Astrocyte of the hippocampus (primary cell): ENCODE measurements around the gene SEMA4D.

Experiments used
- DNase-seq: peaks from one replicate; pipeline ENCODE4 v3.0.0; 2011; ENCODE audit warnings: low read depth, low spot score

The SEMA4D gene

DNA sequence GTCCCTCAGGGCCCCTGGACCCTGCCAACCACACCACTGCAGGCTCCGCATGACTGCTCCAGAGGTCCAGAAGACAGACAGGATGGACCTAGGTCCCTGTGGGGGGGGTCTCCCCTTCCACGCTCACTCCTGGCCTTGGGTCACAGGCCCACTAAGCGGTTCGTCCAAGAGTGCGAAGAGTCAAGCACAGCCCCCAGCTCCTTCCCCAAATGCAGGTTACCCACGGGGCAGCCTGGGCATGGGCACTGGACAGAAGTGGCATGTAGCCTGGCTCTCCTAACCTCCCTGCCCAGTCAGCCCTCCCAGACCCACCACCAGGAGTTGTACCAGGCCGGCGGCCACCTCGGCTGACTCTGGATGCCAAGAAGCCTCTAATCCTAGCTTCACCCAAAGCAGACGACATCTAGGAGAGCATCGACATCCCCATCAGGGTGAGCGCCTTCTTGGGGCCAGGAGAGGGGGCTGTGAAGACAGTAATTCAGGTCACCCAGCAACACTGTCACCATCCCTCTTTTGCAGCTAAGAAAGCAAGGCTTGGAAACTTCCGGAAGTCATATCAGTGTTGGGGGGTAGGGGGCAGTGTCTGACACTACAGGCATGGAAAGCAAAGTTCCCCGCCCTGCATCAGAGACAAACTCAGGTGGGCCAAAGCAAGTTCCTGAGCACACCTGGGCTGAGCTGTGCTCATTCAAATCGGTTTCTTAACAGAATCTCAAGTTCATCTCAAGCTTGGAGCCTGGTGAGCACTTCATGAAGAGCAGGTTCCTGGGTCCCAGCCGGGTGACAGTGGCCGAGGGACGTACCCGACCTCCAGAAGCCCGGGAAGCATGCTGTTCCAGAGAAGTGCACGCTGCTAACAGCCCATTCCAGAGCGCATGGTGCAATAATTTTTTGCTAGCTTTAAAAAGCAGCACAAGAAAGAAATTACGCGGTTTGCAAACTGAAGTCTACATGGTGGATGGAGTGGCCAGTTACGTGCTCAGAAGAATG is 68.7 kb downstream of the SEMA4D start:
- DNase-seq = no peak

DNA sequence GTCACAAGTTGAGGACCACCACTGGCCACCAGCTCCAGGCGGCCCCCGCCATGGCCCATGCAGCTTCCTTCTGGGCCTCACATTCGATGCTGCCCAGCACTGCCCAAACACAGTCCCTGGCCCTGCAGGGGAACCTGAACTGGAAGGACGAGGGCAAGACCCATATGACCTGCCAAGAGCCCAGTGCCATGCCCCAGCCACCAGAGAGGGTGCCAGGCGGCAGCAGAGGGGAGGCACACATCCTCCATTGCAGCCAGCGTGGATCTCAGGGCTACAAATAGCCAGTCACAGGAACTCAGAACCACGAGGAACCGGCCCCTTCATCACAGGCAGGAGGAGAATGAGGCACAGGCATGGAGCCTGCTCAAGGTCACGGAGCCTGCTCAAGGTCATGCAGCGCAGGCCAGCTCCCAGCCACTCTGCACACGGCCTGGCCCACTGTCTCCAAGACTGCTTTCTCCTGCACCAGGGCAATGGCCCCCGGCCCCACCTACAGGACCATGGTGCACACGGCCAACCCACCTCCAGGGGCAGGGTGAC is 69.6 kb downstream of the SEMA4D start:
- DNase-seq = no peak

DNA sequence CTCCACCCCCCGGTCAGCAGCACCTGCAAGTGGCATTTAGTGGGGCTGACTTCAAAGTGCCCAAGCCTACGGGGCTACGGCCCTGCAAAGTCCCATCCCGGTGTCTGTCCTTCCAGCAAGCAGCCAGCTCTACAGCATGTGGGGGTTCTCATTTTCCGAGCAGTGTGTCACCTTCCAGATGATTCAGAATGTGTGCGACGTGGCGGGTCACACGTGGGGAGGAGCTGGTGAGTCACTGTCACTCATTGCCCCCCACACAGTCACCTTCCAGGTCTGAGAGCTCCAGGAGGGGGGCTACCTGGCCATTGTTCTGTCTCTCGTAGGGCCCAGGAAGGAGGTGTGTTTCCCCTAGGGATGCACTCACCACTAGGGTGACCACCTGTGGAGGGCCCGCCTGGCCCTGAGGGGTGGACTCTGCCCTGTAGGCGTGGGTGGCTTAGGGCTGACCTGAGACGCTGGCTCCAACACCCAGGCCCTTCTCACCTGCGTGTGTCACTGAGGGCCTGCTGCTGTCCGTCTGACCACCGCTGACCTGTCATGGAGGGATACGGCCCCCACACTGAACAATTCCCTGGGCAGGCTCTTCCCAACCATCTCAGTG is 70.2 kb downstream of the SEMA4D start:
- no peak for DNase-seq

DNA sequence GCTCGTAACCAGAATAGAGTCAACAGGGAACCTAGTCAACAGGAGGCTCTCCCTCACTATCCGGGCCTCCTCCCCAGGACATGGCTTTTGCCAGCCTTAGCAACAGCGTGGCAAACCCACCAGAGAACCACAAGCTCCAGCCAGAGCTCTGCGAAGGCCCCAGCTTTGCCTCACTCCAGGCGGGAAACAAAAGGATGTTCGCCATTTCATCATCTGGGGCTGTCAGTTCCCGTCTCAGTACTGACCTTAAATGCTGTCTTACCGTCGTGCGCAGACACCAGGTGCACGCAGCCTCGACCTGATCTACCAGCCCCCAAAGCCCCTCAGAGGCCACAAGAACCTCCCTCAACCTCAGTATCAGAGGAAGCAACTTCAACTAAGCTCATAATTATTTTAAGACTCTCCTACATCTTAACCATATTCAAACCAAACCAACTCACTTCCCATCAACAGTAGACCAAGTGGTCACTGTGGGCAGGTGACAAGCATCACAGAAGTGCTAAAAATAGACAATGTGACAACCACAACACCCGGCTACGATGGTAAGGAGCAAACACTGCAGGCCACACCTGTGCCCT is 71.4 kb downstream of the SEMA4D start:
- no peak for DNase-seq

DNA sequence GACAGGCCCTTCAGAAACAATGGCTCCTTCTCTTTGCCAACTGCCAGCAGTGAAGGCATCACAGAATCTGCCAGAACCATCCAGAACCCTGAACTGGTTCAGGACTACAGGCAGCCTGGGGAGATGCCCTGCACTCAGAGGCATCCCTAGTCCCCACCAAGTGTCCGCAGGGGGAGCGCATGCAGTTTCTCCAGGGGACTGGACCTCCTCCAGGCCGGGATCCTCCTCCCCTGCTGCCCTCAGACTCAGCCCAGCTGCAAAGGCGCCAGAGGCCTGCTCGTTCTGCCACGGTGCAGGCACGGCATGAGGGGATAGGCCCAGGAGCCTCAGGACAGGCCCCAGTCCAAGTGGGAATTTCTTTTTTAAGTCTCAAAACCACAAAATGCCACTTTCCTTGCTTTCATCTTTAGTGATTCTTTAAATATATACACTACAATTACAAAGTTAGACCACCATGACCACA is 72.0 kb downstream of the SEMA4D start:
- peak; percentile 74 for DNase-seq

DNA sequence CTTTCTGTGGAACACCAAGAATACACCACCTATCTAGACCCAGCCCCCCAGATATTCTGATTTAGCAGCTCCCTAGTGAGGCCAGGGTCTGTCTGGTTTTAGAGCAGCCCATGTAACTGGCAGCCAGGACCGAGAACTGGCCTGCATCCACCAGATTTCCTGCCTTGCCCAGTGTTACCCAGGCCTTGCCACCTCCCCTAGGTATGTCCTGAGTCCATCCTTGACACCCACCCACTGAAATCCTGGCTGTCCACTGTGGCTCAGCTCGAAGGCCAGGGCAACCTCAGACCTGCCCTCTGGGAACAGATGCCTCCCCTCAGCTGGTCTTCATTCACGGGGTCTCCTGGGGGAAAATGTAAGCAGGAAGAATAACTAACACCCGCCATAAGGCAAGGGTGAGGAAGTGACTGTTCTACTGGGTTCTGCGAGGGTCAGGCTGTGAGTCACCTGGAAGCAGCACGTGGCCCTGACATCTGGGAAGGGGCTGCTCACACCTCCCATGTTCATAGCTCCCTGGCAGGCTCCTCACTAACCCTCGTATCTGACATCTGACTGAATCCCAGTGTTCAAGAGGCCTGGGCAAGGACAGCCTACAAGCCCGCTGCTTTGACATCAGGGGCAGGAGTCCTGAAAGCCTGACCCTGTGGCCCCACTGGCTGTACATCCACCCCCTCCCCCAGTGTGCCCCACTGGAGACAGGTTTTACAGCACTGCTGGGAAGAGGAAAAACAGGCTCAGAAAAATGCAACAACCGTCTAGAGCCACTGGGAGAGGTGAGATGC is 72.7 kb downstream of the SEMA4D start:
- no peak for DNase-seq

DNA sequence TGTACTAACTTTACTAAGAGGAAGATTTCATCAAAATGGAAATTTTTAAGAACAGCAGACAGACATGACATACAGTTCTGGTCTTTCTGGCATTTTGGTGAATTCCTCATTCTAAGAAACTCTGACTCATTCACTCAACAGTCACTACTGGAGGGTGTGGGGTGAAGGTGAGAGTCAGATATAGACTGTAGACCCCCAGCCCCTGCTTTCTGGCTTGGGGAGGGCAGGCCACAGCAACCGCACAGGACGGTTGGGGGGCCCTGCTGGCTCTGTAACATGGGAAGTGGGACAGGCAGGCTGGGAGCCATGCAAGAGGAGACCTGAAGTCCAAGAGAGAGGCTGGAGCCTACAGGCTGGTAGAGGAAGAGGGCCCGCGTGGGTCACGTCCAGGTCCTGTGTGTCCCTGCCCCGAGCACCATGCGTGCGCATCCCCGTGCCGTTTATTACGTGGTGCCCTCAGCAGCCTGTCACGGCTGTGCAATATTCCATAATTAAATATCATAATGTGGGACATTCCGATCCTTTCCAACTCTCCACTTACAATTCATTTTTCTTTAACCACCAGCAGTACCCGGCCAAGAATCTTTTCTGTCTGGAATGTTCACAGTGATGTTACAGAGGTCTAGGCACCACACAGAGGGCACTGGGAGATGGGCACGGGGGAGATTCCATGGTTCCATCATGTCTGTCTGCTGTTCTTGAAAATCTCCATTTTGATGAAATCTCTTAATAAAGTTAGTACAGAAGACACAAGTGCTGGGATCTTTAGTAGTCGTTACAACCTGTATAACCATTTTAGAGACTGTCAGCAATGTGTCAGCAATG is 75.5 kb downstream of the SEMA4D start:
- DNase-seq = peak; percentile 75

DNA sequence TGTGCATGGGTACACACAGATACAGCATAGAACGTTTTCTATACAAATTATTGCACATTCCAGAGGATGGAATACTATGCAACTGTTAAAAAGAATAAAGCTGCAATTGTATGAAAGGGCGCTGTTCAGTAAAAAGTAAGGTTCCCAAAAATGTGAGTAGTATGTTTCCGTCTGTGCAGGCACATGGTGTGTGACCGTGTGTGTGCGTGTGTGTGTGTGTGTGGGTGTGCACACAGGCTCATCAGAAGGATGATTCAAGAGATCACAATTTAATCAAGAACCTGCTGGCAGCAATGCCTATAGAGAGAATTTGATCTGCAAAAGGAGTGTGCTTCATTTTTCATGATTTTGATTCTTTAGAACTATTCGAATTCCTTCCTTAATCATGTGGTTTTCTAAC is 76.3 kb downstream of the SEMA4D start:
- DNase-seq = peak; percentile 40

DNA sequence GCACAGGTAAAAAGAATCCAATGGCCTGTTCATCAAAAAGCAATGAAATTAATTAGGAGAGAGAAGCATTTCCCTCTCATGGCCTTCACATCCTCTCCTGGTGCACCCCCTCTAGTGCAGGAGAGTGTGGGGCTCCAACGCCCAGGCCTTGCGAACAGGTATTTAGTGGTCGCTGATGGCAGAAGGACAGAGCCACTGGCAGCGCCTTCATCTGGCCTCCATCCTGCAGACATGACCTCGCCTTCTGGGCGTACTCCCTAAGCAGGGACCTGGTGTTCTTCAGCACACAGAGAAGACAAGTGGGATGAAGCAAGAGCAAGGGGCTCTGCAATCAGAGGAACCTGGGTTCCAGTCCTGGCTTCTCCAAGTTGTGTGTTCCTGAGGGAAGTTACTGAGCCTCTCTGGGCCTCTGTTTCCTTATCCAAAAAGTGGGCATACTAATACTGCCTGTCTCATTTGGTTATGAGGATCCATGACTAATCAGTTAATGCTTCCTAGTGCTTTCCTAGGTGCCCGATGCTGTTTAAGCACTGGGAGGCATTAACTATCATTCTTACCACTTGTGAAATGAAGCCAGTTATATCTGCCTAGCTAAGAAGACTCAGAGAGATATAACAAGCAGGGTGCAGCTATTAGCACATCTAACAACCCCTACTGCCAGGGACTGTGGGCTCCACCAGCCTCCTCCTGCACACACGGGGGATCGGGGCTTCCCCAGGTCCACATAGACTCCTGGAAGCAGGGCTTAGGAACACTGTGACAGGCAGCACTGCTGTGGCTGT is 77.3 kb downstream of the SEMA4D start:
- DNase-seq = no peak

DNA sequence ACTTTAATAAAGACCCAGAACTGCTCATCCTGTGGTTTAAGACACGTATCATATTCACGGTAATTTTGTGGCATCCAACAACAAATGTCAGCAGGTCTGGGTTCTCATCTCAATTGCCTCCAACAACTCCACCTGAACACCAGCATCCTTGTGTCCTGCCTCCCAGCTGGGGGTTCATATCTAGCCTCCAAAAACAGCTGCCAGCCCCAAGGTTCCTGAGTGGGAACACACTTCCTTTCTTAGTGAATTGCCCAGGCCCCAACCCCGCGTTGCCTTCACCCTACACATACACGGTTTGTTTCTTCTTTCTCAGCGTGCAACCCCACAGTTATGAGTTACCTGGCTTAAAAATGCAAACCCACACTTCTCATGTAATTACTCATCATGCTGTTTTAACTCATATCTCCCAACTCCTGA is 77.9 kb downstream of the SEMA4D start:
- DNase-seq = no peak

DNA sequence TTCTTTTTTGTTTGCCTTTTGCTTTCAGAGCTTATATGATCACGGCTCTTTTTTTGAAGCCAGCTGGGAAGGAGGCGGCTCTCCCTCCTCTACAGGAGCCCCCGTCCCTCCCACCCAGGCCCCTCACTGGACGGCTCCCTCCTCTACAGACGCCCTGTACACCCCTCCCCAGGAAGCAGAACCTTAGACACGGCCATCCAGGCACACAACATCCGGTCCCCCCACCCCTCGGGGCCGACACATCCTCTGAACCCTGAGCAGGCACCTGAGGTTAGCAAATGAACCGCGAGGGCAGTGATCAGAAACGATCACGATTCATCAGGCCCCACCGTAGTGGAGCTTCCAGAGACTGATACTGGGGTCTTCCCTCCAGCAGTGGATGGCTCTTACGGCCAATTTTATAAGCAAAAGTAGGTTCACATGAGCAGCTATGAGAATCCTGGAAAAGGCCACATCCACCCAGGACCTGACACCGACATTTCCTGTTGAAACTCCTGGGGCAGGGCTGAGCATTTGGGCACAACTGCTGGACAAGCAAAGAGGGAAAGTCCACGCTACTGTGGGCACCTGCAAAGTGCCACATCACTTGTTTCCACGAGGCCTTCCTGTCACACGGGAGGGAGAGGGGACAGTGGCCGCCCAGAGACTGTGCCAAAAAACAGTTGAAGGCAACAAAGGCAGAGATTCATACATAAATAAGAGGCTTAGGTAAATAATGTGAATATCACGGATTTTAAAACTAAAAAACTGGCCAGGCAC is 78.9 kb downstream of the SEMA4D start:
- DNase-seq = no peak

DNA sequence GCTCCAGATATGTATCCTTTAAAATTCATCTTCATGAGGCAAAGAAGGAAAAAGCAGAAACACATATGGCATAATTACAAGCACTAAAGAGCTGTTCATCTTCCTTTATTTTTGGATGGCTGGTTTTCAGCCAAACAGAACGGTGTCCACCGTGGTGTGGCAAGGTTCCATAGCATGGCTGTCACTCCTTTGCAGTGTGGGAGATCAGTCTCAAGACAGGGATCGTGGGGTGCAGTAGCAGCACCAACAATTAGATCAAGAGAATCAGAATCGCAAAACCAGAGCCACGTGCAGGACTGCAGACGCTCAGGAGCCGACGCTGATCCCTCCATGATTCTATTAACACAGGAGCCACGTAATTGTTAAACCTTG is 79.5 kb downstream of the SEMA4D start:
- no peak for DNase-seq

DNA sequence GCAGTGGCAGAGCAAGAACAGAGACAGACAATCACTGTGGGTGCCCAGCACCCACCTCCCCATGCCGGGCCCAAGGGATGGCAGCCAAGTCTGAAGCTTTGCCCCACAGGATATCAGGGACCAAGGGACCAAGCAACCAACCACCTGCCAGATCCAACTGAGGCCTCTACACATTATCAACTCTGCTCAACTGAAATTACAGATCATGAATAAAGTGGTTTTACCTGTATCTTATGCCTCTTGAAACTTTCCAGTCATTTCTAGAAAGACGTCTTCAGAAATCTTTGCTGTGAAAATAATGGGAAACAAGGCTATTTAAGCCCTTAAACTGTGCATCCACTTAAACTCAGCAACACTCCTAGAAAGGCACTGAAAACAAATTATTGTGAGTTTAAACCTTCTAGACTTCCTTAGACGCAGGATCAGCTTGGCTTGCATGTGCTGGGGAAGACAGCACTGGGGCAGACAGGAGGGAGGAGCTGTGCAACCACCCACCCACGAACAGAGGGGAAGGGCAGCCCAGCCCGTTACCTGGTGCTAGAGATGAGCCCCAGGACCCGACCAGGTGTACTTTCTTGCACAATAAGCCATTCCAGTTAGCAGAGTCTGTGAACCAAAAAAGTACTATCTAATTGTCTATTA is 80.0 kb downstream of the SEMA4D start:
- no peak for DNase-seq

DNA sequence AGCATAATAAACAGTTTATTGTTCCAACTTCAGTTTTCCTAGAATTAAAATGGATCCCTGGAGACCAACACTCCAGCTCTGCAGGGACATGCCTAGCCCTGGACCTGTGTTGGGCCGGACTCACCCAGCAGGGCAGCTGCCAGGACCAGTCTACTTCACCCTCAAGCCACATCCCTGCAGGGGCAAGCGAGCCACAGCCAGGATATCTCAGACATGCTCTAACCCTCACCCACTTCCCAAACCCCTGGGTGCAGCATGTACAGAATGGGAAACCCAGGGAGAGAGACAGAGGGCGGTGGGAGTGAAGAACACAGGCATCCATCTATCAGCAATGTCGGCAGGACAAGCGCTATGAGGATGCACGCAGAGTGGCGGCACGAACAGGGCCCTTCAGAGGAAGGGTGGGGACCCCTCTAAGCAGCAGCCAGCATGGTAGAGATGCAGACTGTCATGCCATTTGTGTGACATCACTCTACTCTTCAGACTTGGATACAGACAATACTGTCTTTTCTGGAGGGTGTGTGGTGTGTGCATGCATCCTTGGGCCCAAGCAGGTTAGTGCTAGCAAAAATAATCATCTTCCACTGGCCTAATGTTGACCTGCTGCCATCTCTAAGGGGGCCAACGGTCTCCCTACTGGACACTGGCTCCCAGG is 83.1 kb downstream of the SEMA4D start:
- no peak for DNase-seq

DNA sequence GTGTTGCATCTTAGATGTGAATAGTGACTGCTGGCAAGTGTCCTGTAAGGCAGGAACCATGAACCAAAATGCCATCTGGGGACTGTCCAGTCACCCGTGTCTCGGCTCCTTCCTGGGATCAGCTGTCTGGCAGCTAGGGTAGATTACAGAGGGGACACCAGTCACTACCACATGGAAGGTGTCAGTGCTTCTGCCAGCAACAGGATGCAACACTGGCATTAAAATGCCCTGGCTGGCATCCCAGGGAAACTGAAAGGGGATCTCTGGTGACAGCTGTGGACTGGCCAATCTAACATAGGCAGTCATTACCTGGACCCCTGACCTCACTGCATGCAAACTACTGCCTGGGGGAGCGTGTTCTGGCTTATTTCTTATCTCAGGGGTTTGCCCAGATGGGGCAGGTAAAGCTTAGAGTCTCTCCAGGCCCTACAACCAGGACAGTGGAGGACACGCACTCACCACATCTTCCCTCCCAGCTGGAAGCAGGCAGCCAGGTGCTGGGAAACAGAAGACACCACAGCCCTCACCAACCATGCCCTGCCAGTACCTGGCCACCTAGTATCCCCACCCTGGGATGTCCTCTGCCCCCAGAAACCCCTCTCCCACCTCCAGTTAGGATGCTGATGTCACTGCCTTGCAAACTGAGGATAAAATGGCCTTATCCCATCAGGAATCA is 83.8 kb downstream of the SEMA4D start:
- no peak for DNase-seq

DNA sequence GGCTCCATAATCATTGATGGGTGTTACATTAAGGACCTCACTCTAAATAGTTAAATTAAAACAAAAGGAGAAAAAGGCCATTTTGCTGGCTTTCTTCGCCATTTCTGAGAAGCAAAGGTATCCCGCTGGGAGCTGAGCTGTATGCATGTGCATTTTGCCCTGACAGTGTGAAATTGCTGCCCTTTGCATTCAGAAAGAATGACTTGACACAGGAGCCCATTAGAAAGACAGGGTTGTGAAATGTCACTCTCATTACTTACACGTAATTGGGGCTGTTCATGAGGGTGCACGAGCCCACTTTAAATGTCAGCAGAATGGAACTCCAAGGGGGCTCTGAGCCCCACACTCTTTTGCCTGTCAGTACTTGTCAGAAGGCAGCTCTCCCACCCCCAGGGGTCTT is 85.0 kb downstream of the SEMA4D start:
- no peak for DNase-seq

DNA sequence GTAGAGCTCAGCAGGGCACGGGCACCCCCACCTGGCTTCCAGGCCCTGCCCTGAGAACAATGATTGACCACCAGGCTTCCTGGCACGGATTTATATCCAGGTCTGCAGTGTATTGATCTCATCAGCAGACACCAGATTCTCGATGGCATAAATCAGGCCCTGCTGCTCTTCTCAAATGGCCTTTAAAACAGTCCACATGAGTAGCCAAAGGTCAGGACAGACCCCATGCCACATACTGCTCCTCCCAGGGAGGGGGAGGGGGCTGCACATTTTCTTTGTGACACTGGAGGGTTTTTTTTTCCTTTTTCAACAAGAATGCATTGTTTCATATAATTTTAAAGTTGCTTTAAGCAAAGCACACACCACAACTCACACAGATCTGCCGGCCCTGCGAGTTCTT is 85.4 kb downstream of the SEMA4D start:
- DNase-seq = no peak

DNA sequence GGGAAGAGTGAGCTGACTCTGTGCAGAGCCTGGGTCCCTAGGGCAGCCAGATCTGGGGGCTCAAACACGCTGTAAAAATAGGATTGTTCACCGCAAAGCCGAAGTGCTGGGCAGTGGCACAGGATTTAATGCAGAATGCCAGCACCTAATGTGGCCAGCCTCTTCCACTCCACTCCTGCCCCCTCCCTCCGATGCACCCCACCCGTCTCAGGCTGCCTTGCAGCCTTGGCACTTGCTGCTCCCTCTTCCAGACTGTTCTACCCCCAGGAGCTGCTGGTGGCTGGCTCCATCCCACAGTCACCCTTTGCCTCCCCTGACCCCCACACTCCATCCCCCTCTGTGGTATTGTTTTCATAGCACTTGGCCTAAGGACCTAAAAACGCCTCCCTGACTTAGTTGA is 86.2 kb downstream of the SEMA4D start:
- no peak for DNase-seq
